Measurements from ENCODE around the gene AOPEP.

The AOPEP gene

GRCh38 chr9:95130484-95130883 is 404.0 kb downstream of the AOPEP start:
- no peak for DNase-seq

- peak; percentile 46 for DNase-seq
These were observed 404.8 kb downstream of the AOPEP start for GRCh38 chr9:95131023-95131943.

GRCh38 chr9:95132366-95133324 is 406.1 kb downstream of the AOPEP start:
- DNase-seq = no peak

- DNase-seq = no peak
These were observed 406.8 kb downstream of the AOPEP start for GRCh38 chr9:95133325-95133705.

GRCh38 chr9:95134457-95134881 is 408.0 kb downstream of the AOPEP start:
- no peak for DNase-seq

DNA sequence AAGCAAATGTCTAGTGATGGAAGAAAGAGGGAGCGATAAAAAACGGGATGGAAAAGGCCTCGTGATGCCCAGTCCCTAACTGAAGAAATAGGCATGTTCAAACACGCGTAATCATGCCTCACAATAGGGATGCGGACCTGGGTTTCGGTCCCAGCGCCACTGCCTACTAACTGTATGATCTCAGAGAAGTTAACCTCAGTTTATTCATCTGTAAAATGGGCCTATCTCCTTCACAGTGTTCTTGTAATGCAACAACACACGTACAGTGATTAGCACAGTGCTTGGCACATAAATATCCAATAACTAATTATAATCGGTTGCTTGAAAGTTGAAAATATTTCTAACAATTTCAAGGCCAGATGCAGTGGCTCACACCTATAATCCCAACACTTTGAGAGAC is 409.3 kb downstream of the AOPEP start:
- DNase-seq = no peak
